NAMALWA (cell line): ENCODE measurements around the gene ZPBP2.
"Not testable (repeated sequence)": the region's sequence is repeated elsewhere in the genome, so short reads cannot be mapped to it uniquely, and the experiment has no call there.

Experiments used
- DNase-seq: peaks from one replicate; pipeline ENCODE4 v3.0.0-alpha.2; 2015; ENCODE audit warnings: low spot score

The ZPBP2 gene

GRCh38 chr17:39867880-39868553 lies at the start of gene ZPBP2:
Gene ZPBP2 (plus strand): TSS chr17:39868202. CDS start chr17:39868355, 153 bp downstream.
- DNase-seq, result no peak

GRCh38 chr17:39818358-39819000 lies 49.5 kb upstream of the ZPBP2 start:
- no peak for DNase-seq

GRCh38 chr17:39820541-39820940 lies 47.5 kb upstream of the ZPBP2 start:
- DNase-seq, result no peak

GRCh38 chr17:39820987-39821386 lies 47.0 kb upstream of the ZPBP2 start:
- no peak for DNase-seq

- peak; percentile 17 for DNase-seq
Measured at GRCh38 chr17:39822051-39822451, 46.0 kb upstream of the ZPBP2 start.

- DNase-seq, result peak; percentile 42
Measured at GRCh38 chr17:39823407-39824054, 44.5 kb upstream of the ZPBP2 start.

- DNase-seq, result no peak
Measured at GRCh38 chr17:39826334-39826733, 41.7 kb upstream of the ZPBP2 start.

GRCh38 chr17:39828443-39828842 lies 39.6 kb upstream of the ZPBP2 start:
- DNase-seq, result no peak

- DNase-seq, result no peak
Measured at GRCh38 chr17:39831588-39831987, 36.4 kb upstream of the ZPBP2 start.

GRCh38 chr17:39834017-39834416 lies 34.0 kb upstream of the ZPBP2 start:
- DNase-seq, result no peak

- DNase-seq, result no peak
Measured at GRCh38 chr17:39835038-39835786, 32.8 kb upstream of the ZPBP2 start.

- no peak for DNase-seq
Measured at GRCh38 chr17:39836117-39836516, 31.9 kb upstream of the ZPBP2 start.

- no peak for DNase-seq
Measured at GRCh38 chr17:39838057-39838456, 29.9 kb upstream of the ZPBP2 start.

- no peak for DNase-seq
Measured at GRCh38 chr17:39838784-39839183, 29.2 kb upstream of the ZPBP2 start.

GRCh38 chr17:39841134-39841683 lies 26.8 kb upstream of the ZPBP2 start:
- no peak for DNase-seq

GRCh38 chr17:39845052-39845846 lies 22.8 kb upstream of the ZPBP2 start:
- no peak for DNase-seq

- DNase-seq, result no peak
Measured at GRCh38 chr17:39846205-39846604, 21.8 kb upstream of the ZPBP2 start.

- DNase-seq, result no peak
Measured at GRCh38 chr17:39848600-39848999, 19.4 kb upstream of the ZPBP2 start.

GRCh38 chr17:39850186-39850585 lies 17.8 kb upstream of the ZPBP2 start:
- not testable (repeated sequence) for DNase-seq

GRCh38 chr17:39852239-39852638 lies 15.8 kb upstream of the ZPBP2 start:
- DNase-seq, result no peak

GRCh38 chr17:39854909-39855308 lies 13.1 kb upstream of the ZPBP2 start:
- no peak for DNase-seq
